Fibroblast of pulmonary artery (primary cell): ENCODE data around the gene HOXD13.

Experiments
- DNase-seq: peaks from one replicate; pipeline ENCODE4 v3.0.0-alpha.2; 2010; ENCODE audit warnings: low read depth
- H3K4me3 ChIP-seq: replicated peaks from 2 replicates; pipeline ENCODE4 v1.5.1; 2011; ENCODE audit warnings: low read depth, mild to moderate bottlenecking, control low read depth, low read length, moderate library complexity
- TF ChIP-seq, protein P1 (sequence below): IDR thresholded peaks from 2 replicates; pipeline ENCODE4 v1.5.1; 2011; ENCODE audit warnings: mild to moderate bottlenecking, control low read depth, low read length, inconsistent platforms; ENCODE audit errors: missing control alignments

The HOXD13 gene

GRCh38 chr2:176071330-176072291 lies 20.9 kb upstream of the HOXD13 start:
- DNase-seq: no peak
- H3K4me3 ChIP-seq: no peak overlapping the region
- TF ChIP-seq, protein P1, sequence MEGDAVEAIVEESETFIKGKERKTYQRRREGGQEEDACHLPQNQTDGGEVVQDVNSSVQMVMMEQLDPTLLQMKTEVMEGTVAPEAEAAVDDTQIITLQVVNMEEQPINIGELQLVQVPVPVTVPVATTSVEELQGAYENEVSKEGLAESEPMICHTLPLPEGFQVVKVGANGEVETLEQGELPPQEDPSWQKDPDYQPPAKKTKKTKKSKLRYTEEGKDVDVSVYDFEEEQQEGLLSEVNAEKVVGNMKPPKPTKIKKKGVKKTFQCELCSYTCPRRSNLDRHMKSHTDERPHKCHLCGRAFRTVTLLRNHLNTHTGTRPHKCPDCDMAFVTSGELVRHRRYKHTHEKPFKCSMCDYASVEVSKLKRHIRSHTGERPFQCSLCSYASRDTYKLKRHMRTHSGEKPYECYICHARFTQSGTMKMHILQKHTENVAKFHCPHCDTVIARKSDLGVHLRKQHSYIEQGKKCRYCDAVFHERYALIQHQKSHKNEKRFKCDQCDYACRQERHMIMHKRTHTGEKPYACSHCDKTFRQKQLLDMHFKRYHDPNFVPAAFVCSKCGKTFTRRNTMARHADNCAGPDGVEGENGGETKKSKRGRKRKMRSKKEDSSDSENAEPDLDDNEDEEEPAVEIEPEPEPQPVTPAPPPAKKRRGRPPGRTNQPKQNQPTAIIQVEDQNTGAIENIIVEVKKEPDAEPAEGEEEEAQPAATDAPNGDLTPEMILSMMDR: no peak

GRCh38 chr2:176072292-176072669 lies 20.2 kb upstream of the HOXD13 start:
- TF ChIP-seq, protein P1: no peak
- no peak overlapping the region for H3K4me3 ChIP-seq
- DNase-seq: no peak

- TF ChIP-seq, protein P1: no peak
- no peak overlapping the region for H3K4me3 ChIP-seq
- no peak for DNase-seq
Measured at GRCh38 chr2:176072951-176073904, 19.3 kb upstream of the HOXD13 start.

- no peak for DNase-seq
- H3K4me3 ChIP-seq: no peak overlapping the region
- TF ChIP-seq, protein P1: no peak
Measured at GRCh38 chr2:176074919-176075425, 17.5 kb upstream of the HOXD13 start.

DNA sequence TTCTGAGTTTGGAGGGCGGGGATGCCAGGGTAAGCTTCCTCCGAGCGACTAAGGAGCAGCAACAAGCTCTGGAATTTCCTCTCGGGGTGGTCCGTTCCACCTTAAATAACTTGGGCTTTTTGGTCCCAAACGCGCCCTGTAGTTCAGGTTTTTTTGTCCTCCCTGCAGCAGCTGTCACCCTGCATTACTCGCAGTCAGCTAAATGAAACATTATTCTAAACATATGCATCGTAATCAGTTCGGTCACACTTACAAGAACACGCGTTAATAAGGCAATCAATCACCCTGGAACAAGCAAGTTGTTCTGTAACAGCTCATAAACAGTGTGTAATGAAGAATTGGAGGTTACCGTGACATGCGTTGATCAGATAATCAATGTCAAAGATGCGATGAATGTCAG lies 17.0 kb upstream of the HOXD13 start:
- DNase-seq: no peak
- TF ChIP-seq, protein P1: no peak
- H3K4me3 ChIP-seq: no peak overlapping the region

- H3K4me3 ChIP-seq: no peak overlapping the region
- no peak for DNase-seq
- TF ChIP-seq, protein P1: no peak
Measured at GRCh38 chr2:176076063-176076462, 16.5 kb upstream of the HOXD13 start.
